Neuronal stem cell (in vitro differentiated cells): ENCODE measurements around the gene LIPN.

Experiments used
- DNase-seq: peaks from one replicate; pipeline ENCODE4 v3.0.0-alpha.2; 2013; ENCODE audit warnings: low spot score
- H2AFZ ChIP-seq: one replicate; pipeline ENCODE4 v1.6.1; 2013; ENCODE audit warnings: mild to moderate bottlenecking, low read length, inconsistent platforms
- H2AK5ac ChIP-seq: 2 replicates; pipeline ENCODE4 v1.6.1; 2013; ENCODE audit warnings: low read depth, mild to moderate bottlenecking, inconsistent platforms, low read length, moderate library complexity, mixed read lengths
- H2BK120ac ChIP-seq: 2 replicates; pipeline ENCODE4 v1.6.1; 2013; ENCODE audit warnings: low read depth, mild to moderate bottlenecking, inconsistent platforms, low read length, moderate library complexity, mixed read lengths
- H2BK12ac ChIP-seq: one replicate; pipeline ENCODE4 v1.6.1; 2013; ENCODE audit warnings: low read length, inconsistent platforms
- H2BK15ac ChIP-seq: 2 replicates; pipeline ENCODE4 v1.6.1; 2013; ENCODE audit warnings: mild to moderate bottlenecking, low read length, inconsistent platforms, mixed read lengths
- H2BK5ac ChIP-seq: one replicate; pipeline ENCODE4 v1.6.1; 2013; ENCODE audit warnings: inconsistent platforms, mild to moderate bottlenecking, low read length, moderate library complexity
- H3K14ac ChIP-seq: one replicate; pipeline ENCODE4 v1.6.1; 2013; ENCODE audit warnings: low read length, inconsistent platforms
- H3K18ac ChIP-seq: 2 replicates; pipeline ENCODE4 v1.6.1; 2013; ENCODE audit warnings: low read length, inconsistent platforms
- H3K23ac ChIP-seq: 2 replicates; pipeline ENCODE4 v1.6.1; 2013; ENCODE audit warnings: low read depth, mild to moderate bottlenecking, mixed read lengths, low read length, inconsistent platforms; ENCODE audit not compliant: poor library complexity
- H3K27ac ChIP-seq: replicated peaks from 3 replicates; pipeline ENCODE4 v1.5.1; 2013; ENCODE audit warnings: low read length, inconsistent platforms
- H3K27me3 ChIP-seq, 3 experiments: 2 replicates each; pipeline ENCODE4 v1.6.1; 2013; ENCODE audit warnings: low read length in 3 of 3, mild to moderate bottlenecking in 2 of 3, inconsistent platforms in 1 of 3, low read depth in 1 of 3, mixed read lengths in 1 of 3, moderate library complexity in 1 of 3; ENCODE audit not compliant: control insufficient read depth in 3 of 3, insufficient read depth in 3 of 3
- H3K36me3 ChIP-seq, 2 donors: replicated peaks in 1 of 2; 2 replicates each; pipeline ENCODE4 v1.6.1; 2013; ENCODE audit warnings: low read length in 2 of 2; ENCODE audit not compliant: control insufficient read depth in 2 of 2, insufficient read depth in 2 of 2
- H3K4ac ChIP-seq: 2 replicates; pipeline ENCODE4 v1.6.1; 2013; ENCODE audit warnings: inconsistent platforms, mild to moderate bottlenecking, low read length, moderate library complexity
- H3K4me1 ChIP-seq, 2 donors: 1 replicate in 1 of 2; 2 replicates in 1 of 2; pipeline ENCODE4 v1.6.1; 2013; ENCODE audit warnings: low read length in 2 of 2, low read depth in 1 of 2; ENCODE audit not compliant: control insufficient read depth in 2 of 2, insufficient read depth in 1 of 2
- H3K4me2 ChIP-seq: one replicate; pipeline ENCODE4 v1.6.1; 2013; ENCODE audit warnings: mild to moderate bottlenecking, low read length, inconsistent platforms; ENCODE audit not compliant: insufficient read depth, poor library complexity, severe bottlenecking
- H3K4me3 ChIP-seq, 2 donors: 2 replicates each; pipeline ENCODE4 v1.5.1; 2013; ENCODE audit warnings: low read length in 2 of 2, mild to moderate bottlenecking in 2 of 2, inconsistent platforms in 1 of 2, moderate library complexity in 1 of 2
- H3K79me1 ChIP-seq: one replicate; pipeline ENCODE4 v1.6.1; 2013; ENCODE audit warnings: low read depth, mild to moderate bottlenecking, inconsistent platforms, low read length, moderate library complexity
- H3K9ac ChIP-seq: one replicate; pipeline ENCODE4 v1.6.1; 2013; ENCODE audit warnings: mild to moderate bottlenecking, low read depth, low read length, inconsistent platforms; ENCODE audit not compliant: poor library complexity
- H3K9me3 ChIP-seq, 2 donors: replicated peaks in 1 of 2; 2 replicates each; pipeline versions ENCODE3 to v1.6.1; 2013; ENCODE audit warnings: low read length in 2 of 2, mild to moderate bottlenecking in 2 of 2, inconsistent platforms in 1 of 2, low read depth in 1 of 2, mixed read lengths in 1 of 2, moderate library complexity in 1 of 2; ENCODE audit not compliant: control insufficient read depth in 2 of 2, insufficient read depth in 1 of 2
- H4K8ac ChIP-seq: one replicate; pipeline ENCODE4 v1.6.1; 2013; ENCODE audit warnings: low read depth, mild to moderate bottlenecking, inconsistent platforms, low read length, moderate library complexity
- H4K91ac ChIP-seq: one replicate; pipeline ENCODE4 v1.6.1; 2013; ENCODE audit warnings: low read length, low read depth, mild to moderate bottlenecking, inconsistent platforms; ENCODE audit not compliant: poor library complexity
- WGBS, 2 donors: extraction: QIAGEN DNeasy Blood & Tissue Kit; methylation state at CpG; one replicate each; pipeline ENCODE4 v1.1.7; 2013; ENCODE audit warnings: missing lambda C conversion rate in 2 of 2, mixed read lengths in 1 of 2; ENCODE audit not compliant: insufficient read length in 2 of 2, insufficient replicate concordance in 1 of 2; ENCODE audit errors: extremely low coverage in 2 of 2; 5-methylcytosine and 5-hydroxymethylcytosine counted together

LIPN gene

DNA sequence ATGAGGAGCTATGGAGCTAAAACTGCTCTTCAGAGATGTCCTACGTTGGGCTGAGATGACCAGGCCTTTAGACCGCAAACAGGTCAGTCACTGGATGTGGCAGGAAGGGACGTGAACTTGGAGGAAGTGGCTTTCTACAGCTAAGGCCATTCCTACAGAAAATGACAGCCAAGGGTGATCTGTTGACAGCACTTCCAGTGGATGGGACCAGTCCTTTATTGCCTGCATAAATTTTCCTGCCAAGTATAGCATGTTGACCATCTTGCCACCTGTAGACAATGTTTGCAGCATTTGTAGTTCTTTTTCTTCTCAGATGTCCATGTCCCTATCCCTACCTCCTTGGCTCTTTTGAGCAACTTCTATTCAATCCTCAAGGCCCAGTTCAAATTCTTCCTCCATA lies 46.1 kb downstream of the LIPN start:
- Histone ChIP-seq H3K4me2 (no peak overlapping the region), H3K27ac (no peak overlapping the region), H3K36me3 (no peaks in the 10 kb centered on the region), H3K23ac (no peak overlapping the region), H4K8ac (no peak overlapping the region), H3K27me3 (no peaks in the 10 kb centered on the region), H2BK5ac (no peak overlapping the region), H3K79me1 (no peaks in the 10 kb centered on the region), H2AK5ac (no peak overlapping the region), H2AFZ (no peak overlapping the region), H3K9me3 (no peaks in the 10 kb centered on the region), H3K14ac (no peak overlapping the region), H3K9ac (no peak overlapping the region), H2BK15ac (no peak overlapping the region), H3K4ac (no peak overlapping the region), H2BK120ac (no peak overlapping the region), H3K4me3 (no peak overlapping the region), H3K18ac (no peak overlapping the region), H4K91ac (no peak overlapping the region), H3K4me1 (no peaks in the 10 kb centered on the region), H2BK12ac (no peak overlapping the region)
- no peak for DNase-seq
- no CpG with 5 or more reads among the region's 3 CpGs for WGBS, 2 donors

DNA sequence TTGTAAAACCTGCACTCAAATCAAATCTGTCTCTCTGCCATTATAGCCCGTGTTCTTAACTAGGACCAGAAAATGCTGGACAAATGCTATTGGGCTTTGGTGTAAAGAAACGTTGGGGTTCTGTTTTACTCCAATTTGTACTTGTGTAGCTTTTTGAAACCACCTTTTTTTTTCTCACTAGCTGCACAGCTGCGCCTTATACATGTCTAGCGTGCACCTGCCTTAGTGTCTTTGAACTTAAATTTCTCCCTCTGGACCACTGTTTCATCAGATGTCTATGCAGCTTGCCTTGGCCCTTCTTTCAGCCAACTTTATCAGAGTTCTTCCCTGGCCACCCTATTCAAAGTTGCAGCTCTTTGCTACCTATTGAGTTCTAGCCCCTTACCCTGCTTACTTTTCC lies 49.8 kb downstream of the LIPN start:
- Histone ChIP-seq H3K14ac (no peak overlapping the region), H2BK5ac (no peak overlapping the region), H3K9ac (no peak overlapping the region), H3K27me3 (no peaks in the 10 kb centered on the region), H3K4me2 (no peak overlapping the region), H4K91ac (no peak overlapping the region), H4K8ac (no peak overlapping the region), H2BK120ac (no peak overlapping the region), H2AFZ (no peak overlapping the region), H3K18ac (no peak overlapping the region), H3K36me3 (no peaks in the 10 kb centered on the region), H3K4ac (no peak overlapping the region), H3K4me1 (no peaks in the 10 kb centered on the region), H2BK15ac (no peak overlapping the region), H3K9me3 (no peaks in the 10 kb centered on the region), H3K4me3 (no peak overlapping the region), H2BK12ac (no peak overlapping the region), H2AK5ac (no peak overlapping the region), H3K23ac (no peak overlapping the region), H3K79me1 (no peaks in the 10 kb centered on the region), H3K27ac (no peak overlapping the region)
- no CpG with 5 or more reads among the region's 4 CpGs for WGBS, 2 donors
- no peak for DNase-seq

DNA sequence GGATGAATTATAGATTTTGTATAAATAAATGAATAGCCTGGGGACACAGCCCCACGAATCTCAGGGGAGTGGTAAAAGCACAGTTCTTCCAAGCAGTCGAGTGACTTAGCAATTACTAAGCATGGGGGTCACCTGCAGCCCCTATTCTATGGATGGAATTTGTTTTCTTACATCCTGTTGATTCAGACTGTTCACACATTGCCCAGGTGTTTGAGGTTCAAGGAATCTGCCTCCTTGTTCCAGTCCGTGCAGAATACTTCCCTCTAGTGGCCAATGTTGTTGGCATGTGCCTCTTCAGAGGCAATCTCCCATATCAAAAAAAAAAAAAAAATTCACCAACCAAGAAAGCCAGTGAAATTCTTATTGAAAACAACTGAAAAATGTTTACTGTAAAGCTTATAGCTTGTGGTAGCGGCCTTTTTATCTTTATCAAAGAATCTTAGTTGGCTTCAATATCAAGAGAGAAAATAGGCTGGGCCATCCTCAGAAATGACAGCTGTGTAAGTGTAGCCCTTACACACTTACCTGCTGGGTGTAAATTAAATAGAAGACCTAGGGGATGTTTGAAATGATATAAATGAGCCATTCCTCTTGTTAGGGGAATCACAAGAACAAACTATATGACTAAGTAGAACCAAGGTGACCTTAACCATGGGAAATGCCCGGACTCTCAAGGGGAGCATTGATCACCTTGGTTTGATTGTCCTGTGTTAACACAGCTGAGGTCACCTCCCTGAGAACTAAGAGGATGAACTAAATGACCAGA lies 50.6 kb downstream of the LIPN start:
- no peak overlapping the region for H2AFZ ChIP-seq
- H4K8ac ChIP-seq = no peak overlapping the region
- H3K18ac ChIP-seq = no peak overlapping the region
- H2BK15ac ChIP-seq = no peak overlapping the region
- H2BK5ac ChIP-seq = no peak overlapping the region
- H3K27ac ChIP-seq = no peak overlapping the region
- H2BK120ac ChIP-seq = no peak overlapping the region
- no peaks in the 10 kb centered on the region for H3K36me3 ChIP-seq
- H3K4me1 ChIP-seq = no peaks in the 10 kb centered on the region
- H3K79me1 ChIP-seq = no peaks in the 10 kb centered on the region
- no peak overlapping the region for H3K9ac ChIP-seq
- H2BK12ac ChIP-seq = no peak overlapping the region
- no peak overlapping the region for H3K4me3 ChIP-seq
- no peak overlapping the region for H4K91ac ChIP-seq
- H3K9me3 ChIP-seq = no peaks in the 10 kb centered on the region
- peak; percentile 24 for DNase-seq
- H3K4me2 ChIP-seq = no peak overlapping the region
- no peaks in the 10 kb centered on the region for H3K27me3 ChIP-seq
- WGBS, 2 donors = no CpG with 5 or more reads among the region's 5 CpGs
- no peak overlapping the region for H3K4ac ChIP-seq
- no peak overlapping the region for H3K14ac ChIP-seq
- no peak overlapping the region for H2AK5ac ChIP-seq
- H3K23ac ChIP-seq = no peak overlapping the region

DNA sequence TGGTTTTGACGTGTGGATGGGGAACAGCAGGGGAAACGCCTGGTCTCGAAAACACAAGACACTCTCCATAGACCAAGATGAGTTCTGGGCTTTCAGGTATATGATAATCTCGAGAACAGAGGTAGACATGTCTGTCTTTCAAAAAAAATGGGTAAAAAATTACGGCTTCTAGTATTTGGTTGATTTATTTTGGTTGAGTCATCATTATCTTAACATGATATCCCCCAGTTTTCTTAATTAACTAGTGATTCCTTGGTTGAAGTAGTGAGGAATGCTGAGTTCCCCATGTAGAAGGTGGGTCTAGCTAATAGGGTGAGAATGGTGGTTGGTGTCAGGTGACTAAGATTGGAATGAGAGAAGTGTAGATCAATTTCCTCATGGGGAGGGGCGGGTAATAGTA lies 53.4 kb downstream of the LIPN start:
- no CpG with 5 or more reads among the region's 6 CpGs for whole genome bisulfite sequencing, 2 donors

More for the DNA sequence above, 53.4 kb downstream of the LIPN start:
- no peak overlapping the region for H3K14ac ChIP-seq
- no peak overlapping the region for H3K9ac ChIP-seq
- H3K4me2 ChIP-seq = no peak overlapping the region
- H3K23ac ChIP-seq = no peak overlapping the region
- no peaks in the 10 kb centered on the region for H3K36me3 ChIP-seq
- H4K8ac ChIP-seq = no peak overlapping the region
- H3K27me3 ChIP-seq = no peaks in the 10 kb centered on the region
- no peak overlapping the region for H3K4me3 ChIP-seq
- H2BK120ac ChIP-seq = no peak overlapping the region
- H3K9me3 ChIP-seq = no peaks in the 10 kb centered on the region
- H2BK12ac ChIP-seq = no peak overlapping the region
- H2AFZ ChIP-seq = no peak overlapping the region
- H4K91ac ChIP-seq = no peak overlapping the region
- H2BK5ac ChIP-seq = no peak overlapping the region
- no peak overlapping the region for H3K4ac ChIP-seq
- no peak overlapping the region for H2AK5ac ChIP-seq
- H2BK15ac ChIP-seq = no peak overlapping the region
- H3K27ac ChIP-seq = no peak overlapping the region
- no peak overlapping the region for H3K18ac ChIP-seq
- H3K79me1 ChIP-seq = no peaks in the 10 kb centered on the region
- no peak for DNase-seq
- H3K4me1 ChIP-seq = no peaks in the 10 kb centered on the region
